MCF 10A (cell line): ENCODE data around the gene DCP1A. TPM values are rescaled to one million over a fixed set of nuclear protein-coding genes. Genes with fewer than 3 reads are reported as not detected.

Experiments used
- BruUV-seq: library from RNA; stranded (reverse); fragments of 400-500 nt; replicated peaks from 2 replicates; lab custom pipeline; 2021; lab: Mats Ljungman, UMichigan
- CTCF ChIA-PET: fragments of 300-600 bp; sonication (Branson Sonifier 250); formaldehyde crosslinking; extraction: SDS; loops from one replicate; lab custom pipeline; 2021; ENCODE audit warnings: antibody characterized with exemption, inconsistent platforms; lab: Yijun Ruan, JAX
- POLR2A ChIA-PET: fragments of 300-600, 350-650 bp; sonication (Branson Sonifier 250); formaldehyde crosslinking; extraction: SDS; loops from one replicate; lab custom pipeline; 2020; ENCODE audit warnings: antibody characterized with exemption, inconsistent platforms; lab: Yijun Ruan, JAX
- DNase-seq: peaks from one replicate; pipeline ENCODE4 v3.0.0-alpha.2; 2018; ENCODE audit not compliant: unreplicated experiment
- H3K27ac Mint-ChIP-seq: one replicate; pipeline ENCODE4 v1.8.0; 2022; ENCODE audit warnings: mild to moderate bottlenecking, low read depth, mixed read lengths; ENCODE audit not compliant: unreplicated experiment
- H3K27me3 Mint-ChIP-seq: one replicate; pipeline ENCODE4 v1.8.0; 2022; ENCODE audit warnings: mixed read lengths; ENCODE audit not compliant: insufficient read depth, unreplicated experiment
- H3K36me3 Mint-ChIP-seq: one replicate; pipeline ENCODE4 v1.8.0; 2022; ENCODE audit warnings: mild to moderate bottlenecking, moderate library complexity, mixed read lengths; ENCODE audit not compliant: insufficient read depth, unreplicated experiment
- H3K4me1 Mint-ChIP-seq: one replicate; pipeline ENCODE4 v1.8.0; 2022; ENCODE audit warnings: mixed read lengths; ENCODE audit not compliant: insufficient read depth, unreplicated experiment
- H3K4me3 Mint-ChIP-seq: one replicate; pipeline ENCODE4 v1.8.0; 2022; ENCODE audit warnings: mild to moderate bottlenecking, moderate library complexity, mixed read lengths; ENCODE audit not compliant: unreplicated experiment
- H3K9me3 Mint-ChIP-seq: one replicate; pipeline ENCODE4 v1.8.0; 2022; ENCODE audit warnings: mixed read lengths; ENCODE audit not compliant: unreplicated experiment
- CTCF ChIP-seq: fragments of 200-600 bp; IDR thresholded peaks from one replicate; pipeline ENCODE4 v1.8.0; 2022; ENCODE audit warnings: antibody characterized with exemption, mild to moderate bottlenecking; ENCODE audit not compliant: unreplicated experiment
- intact Hi-C: fragments of 100-400 bp; cut with micrococcal nuclease; formaldehyde crosslinking; loops from 2 replicates; pipeline ENCODE4 v1.14.1; 2022
- total RNA-seq: library from RNA; stranded (reverse); gene quantifications from 2 replicates; pipeline ENCODE4 v1.2.3, GENCODE V29; 2022

The DCP1A gene
- total RNA-seq, 1 experiment from 2014 or later, result 22.1 TPM

- Mint-ChIP-seq H3K36me3 (no peaks in the 10 kb centered on the region), H3K27ac (no peak overlapping the region), H3K27me3 (no peaks in the 10 kb centered on the region), H3K4me1 (peaks cover 22% of the 10 kb centered on the region), H3K4me3 (no peak overlapping the region), H3K9me3 (no peaks in the 10 kb centered on the region)
- ChIA-PET POLR2A (interaction anchor here (2.1 kb wide), 1 partner anchor 10 kb away, joined by 7 read pairs; no protein-coding TSS in a partner anchor), CTCF (no interaction called here)
- BruUV-seq, result no TSS peak
- intact Hi-C loops, result no loop called here
- no peak for DNase-seq
- TF ChIP-seq CTCF, result no peak
These were observed 87.0 kb downstream of the DCP1A start for GRCh38 chr3:53260286-53260785.

- DNase-seq, result no peak
- no peaks in the 10 kb centered on the region for H3K36me3 Mint-ChIP-seq
- H3K27ac Mint-ChIP-seq, result no peak overlapping the region
- H3K4me1 Mint-ChIP-seq, result peaks cover 22% of the 10 kb centered on the region
- CTCF ChIA-PET, result interaction anchor here (1.0 kb wide), 1 partner anchor 8 kb away, joined by 5 read pairs; no protein-coding TSS in a partner anchor
- no peaks in the 10 kb centered on the region for H3K9me3 Mint-ChIP-seq
- BruUV-seq, result no TSS peak
- POLR2A ChIA-PET, result interaction anchor here (1.1 kb wide), 1 partner anchor 12 kb away, joined by 3 read pairs; no protein-coding TSS in a partner anchor
- no peaks in the 10 kb centered on the region for H3K27me3 Mint-ChIP-seq
- H3K4me3 Mint-ChIP-seq, result no peak overlapping the region
- TF ChIP-seq CTCF, result no peak
- intact Hi-C loops, result no loop called here
These were observed 87.7 kb downstream of the DCP1A start for GRCh38 chr3:53259427-53260259.

GRCh38 chr3:53258600-53259426 lies 88.5 kb downstream of the DCP1A start:
- Mint-ChIP-seq H3K36me3 (no peaks in the 10 kb centered on the region), H3K27ac (no peak overlapping the region), H3K9me3 (no peaks in the 10 kb centered on the region), H3K4me3 (no peak overlapping the region), H3K27me3 (no peaks in the 10 kb centered on the region), H3K4me1 (peaks cover 22% of the 10 kb centered on the region)
- no peak for TF ChIP-seq CTCF
- ChIA-PET POLR2A (interaction anchor here (1.1 kb wide), 1 partner anchor 13 kb away, joined by 3 read pairs; no protein-coding TSS in a partner anchor), CTCF (interaction anchor here (0.6 to 1.4 kb wide), 3 partner anchors 9 to 256 kb away, joined by 3 to 5 read pairs (median 3); no protein-coding TSS in a partner anchor)
- BruUV-seq, result no TSS peak
- intact Hi-C loops, result no loop called here
- DNase-seq, result no peak
